ENCODE results near the gene SHMT2. TPM values are rescaled to one million over a fixed set of nuclear protein-coding genes. Genes with fewer than 3 reads are reported as not detected.

Gene SHMT2
- total and polyA plus RNA-seq, 2 of the 13 experiments (the other 11 are each of a cell fraction or from before 2014, with no cell fraction given) = 181 to 393 TPM

- TF ChIP-seq PBX3 (CRISPR knock-in tag; IDR thresholded peaks at IDR 0.05; ENCODE audit: borderline replicate concordance) = no peak
- TF ChIP-seq KDM2A (CRISPR knock-in tag; IDR thresholded peaks at IDR 0.05; ENCODE audit: borderline replicate concordance, low read depth) = no peak
- TF ChIP-seq HNF4A (CRISPR knock-in tag; IDR thresholded peaks at IDR 0.05) = 0 out of 2 replicates have a peak, but pooled peaks have one; percentile 14
- TF ChIP-seq HNRNPL (IDR thresholded peaks at IDR 0.05; ENCODE audit: low read depth, low read length) = peak; percentile 63; the same call in 1 of the 2 replicates
- no peak for TF ChIP-seq NFKBIZ (CRISPR knock-in tag; IDR thresholded peaks at IDR 0.05)
- peak; percentile 27 for TF ChIP-seq GABPB1 (CRISPR knock-in tag; IDR thresholded peaks at IDR 0.05)
- 0 out of 2 replicates have a peak, but pooled peaks have one; percentile 35 for TF ChIP-seq ARNT2 (CRISPR knock-in tag; IDR thresholded peaks at IDR 0.05; ENCODE audit: low read depth)
- no peak for TF ChIP-seq ELK4 (CRISPR knock-in tag; IDR thresholded peaks at IDR 0.05; ENCODE audit: borderline replicate concordance)
- no peak for TF ChIP-seq SAP130 (CRISPR knock-in tag; IDR thresholded peaks at IDR 0.05; ENCODE audit: low read depth)
- no peak for TF ChIP-seq ZNF446 (CRISPR knock-in tag; IDR thresholded peaks at IDR 0.05)
- TF ChIP-seq NFYB (CRISPR knock-in tag; IDR thresholded peaks at IDR 0.05) = no peak
- TF ChIP-seq RBFOX2 (IDR thresholded peaks at IDR 0.05; ENCODE audit: low read depth, low read length) = peak; percentile 79
- TF ChIP-seq, protein P1, sequence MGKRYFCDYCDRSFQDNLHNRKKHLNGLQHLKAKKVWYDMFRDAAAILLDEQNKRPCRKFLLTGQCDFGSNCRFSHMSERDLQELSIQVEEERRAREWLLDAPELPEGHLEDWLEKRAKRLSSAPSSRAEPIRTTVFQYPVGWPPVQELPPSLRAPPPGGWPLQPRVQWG (CRISPR knock-in tag; IDR thresholded peaks at IDR 0.05; ENCODE audit: borderline replicate concordance, low read depth) = no peak
- TF ChIP-seq AGO2 (optimal IDR thresholded peaks at IDR 0.05; ENCODE audit: low read depth, low read length) = peak; percentile 63
- no peak for TF ChIP-seq SIN3A (IDR thresholded peaks at IDR 0.05; ENCODE audit: borderline replicate concordance, low read depth, low read length)
- TF ChIP-seq FOXO1 (CRISPR knock-in tag; IDR thresholded peaks at IDR 0.05) = no peak
- no peak for TF ChIP-seq E2F1 (CRISPR knock-in tag; IDR thresholded peaks at IDR 0.05)
- no peak for TF ChIP-seq ZNF777 (CRISPR knock-in tag; IDR thresholded peaks at IDR 0.05)
- no peak for TF ChIP-seq SKI (IDR thresholded peaks at IDR 0.05; ENCODE audit: partially characterized antibody)
- TF ChIP-seq ZNF383 (CRISPR knock-in tag; IDR thresholded peaks at IDR 0.05; ENCODE audit: borderline replicate concordance) = no peak
- TF ChIP-seq, protein P2, sequence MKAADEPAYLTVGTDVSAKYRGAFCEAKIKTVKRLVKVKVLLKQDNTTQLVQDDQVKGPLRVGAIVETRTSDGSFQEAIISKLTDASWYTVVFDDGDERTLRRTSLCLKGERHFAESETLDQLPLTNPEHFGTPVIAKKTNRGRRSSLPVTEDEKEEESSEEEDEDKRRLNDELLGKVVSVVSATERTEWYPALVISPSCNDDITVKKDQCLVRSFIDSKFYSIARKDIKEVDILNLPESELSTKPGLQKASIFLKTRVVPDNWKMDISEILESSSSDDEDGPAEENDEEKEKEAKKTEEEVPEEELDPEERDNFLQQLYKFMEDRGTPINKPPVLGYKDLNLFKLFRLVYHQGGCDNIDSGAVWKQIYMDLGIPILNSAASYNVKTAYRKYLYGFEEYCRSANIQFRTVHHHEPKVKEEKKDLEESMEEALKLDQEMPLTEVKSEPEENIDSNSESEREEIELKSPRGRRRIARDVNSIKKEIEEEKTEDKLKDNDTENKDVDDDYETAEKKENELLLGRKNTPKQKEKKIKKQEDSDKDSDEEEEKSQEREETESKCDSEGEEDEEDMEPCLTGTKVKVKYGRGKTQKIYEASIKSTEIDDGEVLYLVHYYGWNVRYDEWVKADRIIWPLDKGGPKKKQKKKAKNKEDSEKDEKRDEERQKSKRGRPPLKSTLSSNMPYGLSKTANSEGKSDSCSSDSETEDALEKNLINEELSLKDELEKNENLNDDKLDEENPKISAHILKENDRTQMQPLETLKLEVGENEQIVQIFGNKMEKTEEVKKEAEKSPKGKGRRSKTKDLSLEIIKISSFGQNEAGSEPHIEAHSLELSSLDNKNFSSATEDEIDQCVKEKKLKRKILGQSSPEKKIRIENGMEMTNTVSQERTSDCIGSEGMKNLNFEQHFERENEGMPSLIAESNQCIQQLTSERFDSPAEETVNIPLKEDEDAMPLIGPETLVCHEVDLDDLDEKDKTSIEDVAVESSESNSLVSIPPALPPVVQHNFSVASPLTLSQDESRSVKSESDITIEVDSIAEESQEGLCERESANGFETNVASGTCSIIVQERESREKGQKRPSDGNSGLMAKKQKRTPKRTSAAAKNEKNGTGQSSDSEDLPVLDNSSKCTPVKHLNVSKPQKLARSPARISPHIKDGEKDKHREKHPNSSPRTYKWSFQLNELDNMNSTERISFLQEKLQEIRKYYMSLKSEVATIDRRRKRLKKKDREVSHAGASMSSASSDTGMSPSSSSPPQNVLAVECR (CRISPR knock-in tag; IDR thresholded peaks at IDR 0.05; ENCODE audit: borderline replicate concordance) = no peak; the same call in 1 of the 2 replicates
Observed at GRCh38 chr12:57233357-57234232, 4.1 kb downstream of the SHMT2 start (continued).

Data from HepG2 (cell line).